ENCODE measurements around the gene TIAL1. TPM values are rescaled to one million over a fixed set of nuclear protein-coding genes. Genes with fewer than 3 reads are reported as not detected.
A peak's percentile ranks its signal among the peaks of the same experiment; 100 is the strongest.
"Not testable (repeated sequence)": the region's sequence is repeated elsewhere in the genome, so short reads cannot be mapped to it uniquely, and the experiment has no call there.

TIAL1 gene
- total RNA-seq, 2 donors from 2014 or later: 208 to 219 TPM

DNA sequence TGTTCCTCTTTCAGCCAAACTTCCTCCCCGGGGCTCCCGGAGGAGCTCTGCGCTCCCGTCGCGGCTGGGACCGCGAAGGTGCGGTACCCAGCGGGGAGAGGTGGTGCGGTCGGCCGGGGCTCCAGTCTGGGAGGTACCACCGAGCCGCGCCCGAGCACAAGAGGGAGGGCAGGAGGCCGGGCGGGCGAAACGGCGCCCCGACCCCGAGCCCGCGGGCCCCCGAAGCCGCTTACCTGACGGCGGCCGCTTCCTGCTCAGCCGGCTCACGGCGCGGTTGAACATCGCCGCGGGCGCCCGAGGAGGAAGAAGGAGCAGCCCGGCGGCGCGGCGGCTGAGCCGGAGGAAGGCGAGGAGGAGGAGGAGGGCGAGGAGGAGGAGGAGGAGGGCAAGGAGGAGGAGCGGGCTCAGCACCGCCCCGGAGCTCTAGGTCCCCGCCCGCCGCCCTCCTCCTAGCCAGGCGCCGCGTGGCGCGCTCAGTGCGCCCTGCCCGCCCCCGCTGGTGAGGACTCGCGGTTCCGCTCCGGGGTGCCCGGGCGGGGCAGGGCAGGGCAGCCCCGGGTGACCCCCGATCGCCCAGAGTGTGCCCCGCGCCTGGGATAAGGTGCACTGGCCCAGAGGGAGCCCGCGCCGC lies 54.3 kb downstream of the TIAL1 start, which contains the start of gene RGS10:
Gene RGS10, minus strand, starts transcription at position 363 of the 631 bp plus-strand sequence. Its CDS starts 81 bp downstream, at position 282.
- peak within 1 kb of the TSS; percentile 93 to 97 for H3K27ac Mint-ChIP-seq
- peak; percentile 84 for DNase-seq (ENCODE audit: low spot score in 2 of 2)
- peaks cover 25 to 36% of the 10 kb centered on the region in 2 donors for H3K36me3 Mint-ChIP-seq
- H3K9me3 Mint-ChIP-seq: no peaks in the 10 kb centered on the region
- peak; percentile 74 to 85 for ATAC-seq

DNA sequence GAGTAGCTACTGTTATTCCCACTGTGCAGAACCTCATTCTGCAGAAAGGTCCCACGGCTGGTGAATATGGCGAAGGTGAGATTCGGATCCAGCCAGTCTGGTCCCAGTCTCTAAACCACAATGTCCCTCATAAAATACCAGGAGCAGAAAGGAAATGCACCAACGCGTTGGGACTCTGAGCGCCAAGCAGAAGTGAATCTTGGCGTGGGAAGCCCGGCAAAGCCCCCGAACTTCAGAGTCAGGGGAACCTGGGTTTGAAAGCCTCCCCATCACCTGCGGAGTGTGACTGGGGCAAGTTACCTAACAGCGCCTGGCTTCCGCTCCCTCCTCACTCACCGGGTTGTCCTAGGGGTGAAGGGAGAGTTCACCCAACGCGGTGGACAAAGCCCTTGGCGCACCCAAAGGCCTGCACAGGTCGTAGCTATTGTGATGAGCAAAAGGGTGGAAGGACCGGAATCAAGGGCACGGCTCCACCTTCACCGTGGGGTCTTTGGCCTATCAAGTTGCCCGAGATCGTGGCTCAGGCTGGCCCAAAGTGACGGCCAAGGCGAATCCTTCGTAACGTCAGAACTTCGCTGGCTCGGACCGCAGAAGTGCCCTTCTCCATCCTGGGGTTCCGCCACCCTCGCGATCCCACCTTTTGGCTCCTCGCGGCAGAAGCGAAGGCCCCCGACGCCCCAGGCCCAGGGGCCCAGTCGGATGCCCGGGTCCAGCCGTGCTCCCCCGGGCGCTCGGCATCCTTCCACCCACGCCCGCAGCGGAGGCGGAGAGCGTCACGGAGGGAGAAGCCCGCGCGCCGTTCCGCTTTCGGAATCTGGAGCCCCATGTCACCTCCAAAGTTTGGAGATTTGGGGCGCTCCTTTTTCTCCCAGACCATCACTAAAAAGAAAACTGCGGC lies 55.1 kb downstream of the TIAL1 start:
- Mint-ChIP-seq H3K36me3 (peaks cover 25 to 36% of the 10 kb centered on the region in 2 donors), H3K27ac (peak overlapping the region; percentile 91 to 93), H3K9me3 (no peaks in the 10 kb centered on the region)
- peak; percentile 14 to 16 for ATAC-seq
- peak; percentile 69 to 79 for DNase-seq (ENCODE audit: low spot score in 2 of 2)

DNA sequence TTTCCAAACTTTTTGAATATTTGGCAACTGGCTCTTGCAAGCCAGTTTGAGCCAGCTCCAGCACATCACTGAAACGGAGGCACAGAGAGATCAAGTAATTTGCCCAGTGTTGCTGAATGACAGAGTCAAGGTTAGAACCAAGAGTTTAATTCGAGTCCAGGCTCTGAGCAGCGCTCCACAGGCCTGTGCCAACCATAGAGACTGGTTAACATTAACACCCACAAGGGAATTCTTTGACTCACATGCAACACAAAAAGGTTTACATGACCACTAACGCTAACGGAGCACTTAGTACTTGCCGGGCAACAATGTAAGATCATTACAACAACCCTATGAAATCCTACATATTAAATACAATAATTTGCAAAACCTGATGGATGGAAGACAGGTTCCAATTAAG lies 55.7 kb downstream of the TIAL1 start:
- H3K9me3 Mint-ChIP-seq: no peaks in the 10 kb centered on the region
- H3K36me3 Mint-ChIP-seq: peaks cover 25 to 36% of the 10 kb centered on the region in 2 donors
- H3K27ac Mint-ChIP-seq: peak overlapping the region; percentile 91 to 93
- DNase-seq (ENCODE audit: low spot score in 2 of 2) (no peak), ATAC-seq (peak; percentile 18 to 30)

DNA sequence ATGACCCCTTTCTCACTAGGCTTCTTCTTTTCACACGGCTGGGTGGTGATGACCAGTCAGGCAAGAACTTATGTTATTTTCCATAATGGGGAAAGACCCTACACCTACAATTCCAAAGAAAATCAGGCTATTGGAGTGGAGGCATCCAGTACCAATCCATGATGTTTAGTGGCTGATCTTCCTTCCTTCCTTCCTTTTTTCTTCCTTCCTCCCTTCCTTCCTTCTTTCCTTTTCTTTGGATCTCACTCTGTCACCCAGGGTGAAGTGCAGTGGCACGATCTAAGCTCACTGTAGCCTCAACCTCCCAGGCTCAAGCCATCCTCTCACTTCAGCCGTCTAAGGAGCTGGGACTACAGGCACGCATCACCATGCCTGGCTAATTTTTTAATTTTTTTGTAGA lies 56.7 kb downstream of the TIAL1 start:
- Mint-ChIP-seq H3K27ac (peak overlapping the region; percentile 7 to 93), H3K36me3 (peaks cover 28 to 36% of the 10 kb centered on the region in 2 donors), H3K9me3 (no peaks in the 10 kb centered on the region)
- no peak for ATAC-seq
- DNase-seq (ENCODE audit: low spot score in 2 of 2): no peak

DNA sequence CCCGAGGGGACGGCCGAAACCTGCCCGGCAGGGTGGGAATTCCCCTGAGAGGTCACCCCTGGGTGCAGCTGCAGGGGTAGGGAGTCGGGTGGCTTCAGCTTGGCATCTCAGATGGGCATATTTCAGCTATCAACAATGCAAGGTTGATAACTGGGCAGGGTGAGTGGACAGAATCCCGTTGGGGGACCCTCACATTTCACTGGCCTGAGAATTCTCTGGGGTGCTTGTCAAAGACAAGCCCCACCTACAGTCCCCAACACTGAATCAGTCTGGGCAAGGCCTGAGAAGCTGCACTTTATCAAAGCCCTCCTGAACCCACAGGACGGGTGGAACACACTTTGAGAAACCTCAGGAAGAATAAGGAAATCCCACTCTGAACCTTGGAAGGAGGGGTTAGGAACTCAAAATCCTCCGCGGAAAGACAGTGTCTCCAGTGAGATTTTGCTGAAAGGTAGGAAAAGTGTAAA lies 57.4 kb downstream of the TIAL1 start:
- DNase-seq (ENCODE audit: low spot score in 2 of 2) (peak in 1 of 2 donors; percentile 67), ATAC-seq (peak in 1 of 2 donors; percentile 15)
- peak overlapping the region; percentile 93 to 95 for H3K27ac Mint-ChIP-seq
- peaks cover 32 to 36% of the 10 kb centered on the region in 2 donors for H3K36me3 Mint-ChIP-seq
- no peaks in the 10 kb centered on the region for H3K9me3 Mint-ChIP-seq

DNA sequence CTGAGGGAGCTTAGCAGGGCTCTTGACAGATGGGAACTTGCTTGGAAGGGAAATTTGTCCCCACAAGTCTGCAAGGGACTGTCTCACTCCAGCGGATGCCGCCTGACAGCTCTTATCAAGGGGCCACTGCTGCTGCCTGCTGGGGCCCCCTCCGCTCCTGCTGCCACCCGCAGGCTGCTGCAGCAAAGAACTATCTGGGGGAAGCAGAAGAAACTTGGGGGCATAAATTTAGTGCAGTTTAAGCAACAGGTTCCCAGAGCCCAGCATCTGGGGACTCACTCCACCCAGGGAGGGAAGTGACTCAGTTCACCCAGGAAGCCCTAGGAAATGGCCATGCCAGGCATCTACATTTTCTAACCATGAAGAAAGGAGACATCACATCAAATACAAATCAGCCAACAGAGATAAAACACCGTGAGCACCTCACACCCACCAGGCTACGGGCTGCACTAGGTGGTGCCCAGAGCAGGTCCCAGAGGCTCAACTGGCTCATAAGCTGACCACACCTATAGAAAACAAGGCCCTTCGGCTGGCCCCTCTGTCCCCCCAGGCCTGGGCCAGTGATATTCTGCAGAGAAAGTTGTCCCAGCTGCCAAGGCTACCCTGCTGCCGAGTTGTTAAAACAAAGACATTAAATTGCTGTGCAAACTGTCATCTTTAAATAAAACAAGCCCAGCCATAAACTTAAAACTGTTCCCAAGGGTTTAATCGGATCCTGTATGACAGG lies 58.0 kb downstream of the TIAL1 start:
- peak; percentile 4 to 31 for ATAC-seq
- peak; percentile 43 to 73 for DNase-seq (ENCODE audit: low spot score in 2 of 2)
- peak overlapping the region; percentile 93 to 95 for H3K27ac Mint-ChIP-seq
- no peaks in the 10 kb centered on the region for H3K9me3 Mint-ChIP-seq
- peaks cover 32 to 36% of the 10 kb centered on the region in 2 donors for H3K36me3 Mint-ChIP-seq

DNA sequence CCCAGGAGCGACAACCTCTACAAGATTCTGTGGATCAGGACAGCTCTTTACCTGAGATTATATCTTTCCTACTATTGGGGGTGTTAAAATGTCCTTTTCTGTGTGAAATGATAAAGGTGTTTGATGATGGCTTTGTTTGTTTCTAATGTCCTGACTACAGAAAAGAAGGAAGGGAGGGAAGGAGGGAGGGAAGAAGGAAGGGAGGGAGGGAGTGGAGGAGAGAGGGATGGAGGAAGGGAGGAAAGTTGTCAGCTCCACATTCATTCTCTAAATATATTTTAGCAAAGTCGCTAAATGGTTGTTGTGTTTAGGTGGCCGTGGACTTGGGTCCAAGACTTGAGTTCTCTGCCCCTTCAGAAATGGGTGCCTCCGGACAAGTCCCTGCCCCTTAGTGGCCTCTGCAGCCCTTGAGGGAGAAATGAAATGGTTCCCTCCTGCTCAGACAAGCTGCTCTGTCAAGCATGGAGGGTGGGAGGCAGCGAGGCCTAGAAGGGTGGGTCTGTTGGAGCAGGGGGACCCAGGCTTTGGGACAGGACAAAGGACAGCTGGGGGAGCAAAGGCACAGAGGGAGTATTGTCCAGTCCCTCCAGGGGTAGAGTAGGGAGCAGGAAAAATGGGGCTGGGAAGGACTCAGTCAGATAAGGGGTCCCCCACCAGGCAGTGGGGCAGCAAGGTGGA lies 58.7 kb downstream of the TIAL1 start:
- Mint-ChIP-seq H3K9me3 (no peaks in the 10 kb centered on the region), H3K36me3 (peaks cover 31 to 32% of the 10 kb centered on the region in 2 donors), H3K27ac (peak overlapping the region; percentile 93 to 95)
- no peak for DNase-seq (ENCODE audit: low spot score in 2 of 2)
- no peak for ATAC-seq

DNA sequence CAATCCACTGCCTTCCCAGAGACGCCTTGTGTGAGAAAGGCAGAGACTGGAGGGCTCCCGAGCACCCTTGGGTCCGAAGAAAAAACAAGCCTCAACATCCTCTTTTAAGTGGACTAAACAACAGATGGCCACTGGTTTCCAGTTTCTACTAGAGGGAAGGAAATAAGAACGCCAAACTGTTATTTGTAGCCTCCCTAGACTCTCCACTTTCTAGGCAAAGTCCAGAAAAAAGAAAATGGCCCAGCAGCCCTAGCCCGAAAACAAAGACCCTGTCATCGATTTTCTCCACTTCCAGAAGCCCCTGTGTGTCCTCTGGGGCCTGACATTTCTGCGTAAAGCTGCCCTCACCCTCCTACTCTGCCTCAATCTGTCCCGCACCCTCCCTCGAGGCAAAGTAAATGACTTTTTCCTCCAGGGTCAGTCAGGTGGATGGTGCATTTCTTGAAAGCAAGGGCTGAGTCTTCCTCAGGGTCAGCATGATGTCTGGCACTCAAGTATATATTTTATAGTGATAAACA lies 60.2 kb downstream of the TIAL1 start:
- H3K27ac Mint-ChIP-seq: peak overlapping the region; percentile 93 to 95
- no peak for DNase-seq (ENCODE audit: low spot score in 2 of 2)
- no peak for ATAC-seq
- peaks cover 29 to 37% of the 10 kb centered on the region in 2 donors for H3K36me3 Mint-ChIP-seq
- H3K9me3 Mint-ChIP-seq: no peaks in the 10 kb centered on the region

DNA sequence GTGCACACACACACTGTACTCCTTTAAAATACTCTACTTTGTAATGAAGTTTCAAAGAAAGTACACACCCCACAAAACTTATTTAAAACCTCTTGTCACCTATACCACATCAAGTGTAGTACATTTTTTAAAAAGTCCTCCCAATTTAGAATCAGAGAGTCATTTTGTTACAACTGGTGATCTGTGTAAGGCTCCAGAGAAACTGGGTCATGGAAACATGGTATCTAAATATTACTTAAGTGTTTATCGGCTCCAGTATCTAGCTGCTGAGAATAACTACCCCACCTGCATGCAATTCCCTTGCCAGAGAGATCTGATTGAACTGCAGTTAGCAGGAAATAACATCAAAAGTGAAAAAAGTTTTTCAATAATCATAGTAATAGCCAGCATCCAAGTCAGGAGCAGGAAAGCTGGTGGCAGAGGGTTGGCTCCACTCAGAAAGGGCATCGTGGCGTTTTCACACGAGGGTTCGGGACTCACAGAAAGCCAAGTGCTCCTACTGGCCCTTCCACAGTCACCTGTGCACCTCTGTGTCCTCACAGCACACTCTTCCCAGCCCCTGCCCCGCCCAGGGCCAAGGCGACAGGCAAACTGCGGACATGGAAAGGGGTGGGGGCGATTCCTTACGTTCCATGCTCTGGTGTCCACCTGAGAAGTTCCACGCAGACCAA lies 60.8 kb downstream of the TIAL1 start:
- H3K9me3 Mint-ChIP-seq: no peaks in the 10 kb centered on the region
- DNase-seq (ENCODE audit: low spot score in 2 of 2): no peak
- peaks cover 24 to 32% of the 10 kb centered on the region in 2 donors for H3K36me3 Mint-ChIP-seq
- peak overlapping the region; percentile 93 to 95 for H3K27ac Mint-ChIP-seq
- peak; percentile 20 to 74 for ATAC-seq

DNA sequence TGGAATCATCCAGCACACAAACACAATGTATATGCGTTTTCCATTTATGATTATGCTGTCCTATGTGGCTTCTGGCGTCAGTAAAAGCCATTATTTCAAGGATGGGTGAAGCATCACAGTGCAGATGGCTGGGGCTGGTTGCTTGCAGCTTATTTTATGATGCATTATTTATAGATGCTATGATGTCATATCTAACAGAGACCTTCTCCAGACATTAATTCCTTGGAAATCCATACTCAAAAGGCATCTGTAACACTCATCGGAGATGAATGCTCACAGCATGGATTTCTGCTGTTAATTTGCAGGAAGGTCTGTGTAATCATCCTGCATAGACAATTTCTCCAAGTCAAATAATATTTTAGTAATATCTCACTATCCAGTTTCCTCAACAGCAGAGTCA lies 61.5 kb downstream of the TIAL1 start:
- peaks cover 17 to 28% of the 10 kb centered on the region in 2 donors for H3K36me3 Mint-ChIP-seq
- H3K27ac Mint-ChIP-seq: peak overlapping the region; percentile 93 to 95
- H3K9me3 Mint-ChIP-seq: no peaks in the 10 kb centered on the region
- DNase-seq (ENCODE audit: low spot score in 2 of 2) (no peak), ATAC-seq (no peak)

DNA sequence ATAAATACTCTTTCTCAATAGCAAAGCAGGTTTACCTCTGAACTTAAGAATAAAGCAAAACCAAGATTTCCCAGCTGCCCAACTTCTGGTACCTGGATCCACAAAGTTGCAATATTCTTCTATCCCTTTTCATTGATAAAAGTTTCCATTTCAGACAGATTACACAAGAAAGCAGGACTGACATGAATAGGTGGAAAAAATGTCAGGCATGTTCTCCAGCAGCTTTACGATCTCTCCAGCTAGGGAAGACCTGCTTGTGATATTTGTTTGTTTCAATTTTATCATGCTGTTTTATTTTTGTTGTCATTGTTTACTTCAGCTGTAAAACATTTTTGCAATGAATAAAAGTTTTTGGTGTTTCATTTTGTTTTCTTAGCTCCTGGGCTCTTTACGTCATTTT lies 63.3 kb downstream of the TIAL1 start:
- DNase-seq (ENCODE audit: low spot score in 2 of 2) (no peak), ATAC-seq (no peak)
- H3K36me3 Mint-ChIP-seq: peaks cover 0 to 26% of the 10 kb centered on the region in 2 donors
- H3K27ac Mint-ChIP-seq: peak overlapping the region in 1 of 2 donors; percentile 15
- H3K9me3 Mint-ChIP-seq: no peaks in the 10 kb centered on the region

DNA sequence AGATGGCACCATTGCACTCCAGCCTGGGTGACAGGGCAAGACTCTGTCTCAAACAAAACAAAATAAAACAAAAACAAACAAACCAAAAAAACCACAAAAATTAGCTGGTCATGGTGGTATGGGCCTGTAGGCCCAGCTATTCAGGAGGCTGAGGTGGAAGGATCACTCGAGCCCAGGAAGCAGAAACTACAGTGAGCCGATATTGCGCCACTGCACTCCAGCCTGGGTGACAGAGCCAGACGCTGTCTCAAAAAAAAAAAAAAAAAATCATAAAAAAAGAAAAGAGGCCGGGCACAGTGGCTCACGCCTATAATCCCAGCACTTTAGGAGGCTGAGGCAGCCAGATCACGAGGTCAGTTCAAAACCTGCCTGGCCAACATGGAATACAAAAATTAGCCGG lies 64.0 kb downstream of the TIAL1 start:
- not testable (repeated sequence) for DNase-seq (ENCODE audit: low spot score in 2 of 2); ATAC-seq; H3K9me3 Mint-ChIP-seq
- Mint-ChIP-seq H3K27ac (peak overlapping the region in 1 of 2 donors; percentile 93), H3K36me3 (peaks cover 0 to 22% of the 10 kb centered on the region in 2 donors)

DNA sequence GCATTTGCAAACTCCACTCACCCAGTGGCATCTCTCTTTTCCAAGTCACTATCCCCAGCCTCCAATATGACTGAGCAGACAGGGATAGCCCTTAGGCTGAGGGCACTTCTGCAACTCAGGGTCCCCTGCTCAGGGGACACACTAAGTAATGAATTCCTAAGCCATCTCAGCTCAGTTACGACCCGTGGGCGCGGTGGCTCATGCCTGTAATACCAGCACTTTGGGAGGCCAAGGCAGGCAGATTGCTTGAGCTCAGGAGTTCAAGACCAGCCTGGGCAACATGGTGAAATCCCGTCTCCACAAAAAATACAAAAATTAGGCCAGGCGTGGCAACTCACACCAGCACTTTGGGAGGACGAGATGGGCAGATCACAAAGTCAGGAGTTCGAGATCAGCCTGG lies 64.5 kb downstream of the TIAL1 start:
- ATAC-seq; DNase-seq (ENCODE audit: low spot score in 2 of 2); H3K9me3 Mint-ChIP-seq: not testable (repeated sequence)
- Mint-ChIP-seq H3K36me3 (peaks cover 0 to 22% of the 10 kb centered on the region in 2 donors), H3K27ac (peak overlapping the region in 1 of 2 donors; percentile 77)

DNA sequence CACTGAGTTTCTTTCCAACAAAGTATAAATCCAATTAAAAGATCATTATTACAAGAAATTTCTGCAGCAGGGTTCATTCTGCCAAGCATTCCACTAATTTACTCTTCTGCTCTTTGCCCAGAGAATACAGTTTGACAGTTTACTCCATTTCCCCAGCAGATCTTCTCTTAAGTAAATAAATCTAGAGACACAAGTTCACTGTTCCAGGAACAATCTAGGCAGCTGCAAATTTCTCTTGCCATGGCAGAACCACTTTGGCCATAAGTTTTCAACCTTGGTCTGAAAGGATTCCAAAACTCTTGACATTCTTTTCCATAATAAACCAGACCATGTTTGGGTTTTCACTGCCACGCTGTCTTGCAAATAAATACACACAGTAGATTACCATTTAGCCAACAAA lies 65.7 kb downstream of the TIAL1 start:
- Mint-ChIP-seq H3K9me3 (no peaks in the 10 kb centered on the region), H3K36me3 (peaks cover 0 to 22% of the 10 kb centered on the region in 2 donors), H3K27ac (no peak overlapping the region)
- no peak for ATAC-seq
- no peak for DNase-seq (ENCODE audit: low spot score in 2 of 2)

DNA sequence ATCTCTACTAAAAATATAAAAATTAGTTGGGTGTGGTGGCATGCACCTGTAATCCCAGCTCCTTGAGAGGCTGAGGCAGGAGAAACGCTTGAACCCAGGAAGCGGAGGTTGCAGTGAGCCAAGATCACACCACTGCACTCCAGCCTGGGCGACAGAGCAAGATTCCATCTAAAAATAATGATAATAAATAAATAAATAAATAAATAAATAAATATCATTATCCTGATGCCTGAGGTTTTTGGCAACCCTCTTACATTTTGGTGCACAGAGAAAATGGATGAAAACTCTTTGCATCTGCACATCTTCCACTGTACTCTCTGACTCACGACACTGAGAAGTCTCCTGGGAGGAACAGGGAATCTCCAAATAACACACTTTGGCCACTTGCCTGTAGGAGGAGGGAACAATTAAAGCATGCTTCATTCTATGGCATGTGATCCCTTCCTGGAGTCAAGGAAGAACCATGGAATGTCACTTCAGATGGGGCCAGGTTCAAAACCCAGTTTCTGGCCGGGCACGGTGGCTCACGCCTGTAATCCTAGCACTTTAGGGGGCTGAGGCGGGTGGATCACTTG lies 68.0 kb downstream of the TIAL1 start:
- not testable (repeated sequence) for DNase-seq (ENCODE audit: low spot score in 2 of 2); ATAC-seq; H3K9me3 Mint-ChIP-seq
- H3K27ac Mint-ChIP-seq: peak overlapping the region in 1 of 2 donors; percentile 36
- H3K36me3 Mint-ChIP-seq: peaks cover 6 to 33% of the 10 kb centered on the region in 2 donors
